ENCODE results near the gene B4GALNT2. TPM values are rescaled to one million over a fixed set of nuclear protein-coding genes. Genes with fewer than 3 reads are reported as not detected.
A peak's percentile ranks its signal among the peaks of the same experiment; 100 is the strongest.
"Not testable (repeated sequence)": the region's sequence is repeated elsewhere in the genome, so short reads cannot be mapped to it uniquely, and the experiment has no call there.

The B4GALNT2 gene, protein sequence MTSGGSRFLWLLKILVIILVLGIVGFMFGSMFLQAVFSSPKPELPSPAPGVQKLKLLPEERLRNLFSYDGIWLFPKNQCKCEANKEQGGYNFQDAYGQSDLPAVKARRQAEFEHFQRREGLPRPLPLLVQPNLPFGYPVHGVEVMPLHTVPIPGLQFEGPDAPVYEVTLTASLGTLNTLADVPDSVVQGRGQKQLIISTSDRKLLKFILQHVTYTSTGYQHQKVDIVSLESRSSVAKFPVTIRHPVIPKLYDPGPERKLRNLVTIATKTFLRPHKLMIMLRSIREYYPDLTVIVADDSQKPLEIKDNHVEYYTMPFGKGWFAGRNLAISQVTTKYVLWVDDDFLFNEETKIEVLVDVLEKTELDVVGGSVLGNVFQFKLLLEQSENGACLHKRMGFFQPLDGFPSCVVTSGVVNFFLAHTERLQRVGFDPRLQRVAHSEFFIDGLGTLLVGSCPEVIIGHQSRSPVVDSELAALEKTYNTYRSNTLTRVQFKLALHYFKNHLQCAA
- total RNA-seq (2021) = not detected in 2 replicates
- percentile 2 among the genes with signal in this experiment for Bru-seq, nascent RNA
- percentile 7 among the genes with signal in this experiment for BruChase-seq, experiment 1, labeled RNA remaining after a 2-hour chase
- percentile 7 among the genes with signal in this experiment for BruChase-seq, experiment 2, labeled RNA remaining after a 6-hour chase
- long read RNA-seq = 0 reads

- Histone ChIP-seq H3K4me1 (ENCODE audit: insufficient read depth, low read length, poor library complexity, severe bottlenecking) (no peaks in the 10 kb centered on the region), H3K36me3 (ENCODE audit: insufficient read depth, low read length, poor library complexity, severe bottlenecking) (no peaks in the 10 kb centered on the region), H3K27me3 (replicated peaks; ENCODE audit: insufficient read depth, low read depth, low read length, poor library complexity) (peaks cover 27% of the 10 kb centered on the region), H3K27ac (ENCODE audit: low read depth, low read length, poor library complexity, severe bottlenecking) (no peak within 1 kb of the TSS), H3K4me3 (ENCODE audit: low read depth, low read length, poor library complexity, severe bottlenecking) (peak within 1 kb of the TSS; percentile 45), H3K9me3 (ENCODE audit: low read depth, low read length, poor library complexity, severe bottlenecking) (peaks cover 7% of the 10 kb centered on the region)
- ChIA-PET POLR2A (ENCODE audit: low non-redundant PET) (no interaction called here), CTCF (no interaction called here)
- no TSS peak for BruUV-seq (replicated peaks)
- no peak for TF ChIP-seq EZH2 (IDR thresholded peaks at IDR 0.05; ENCODE audit: borderline replicate concordance, low read depth, low read length, poor library complexity, severe bottlenecking)
- TF ChIP-seq, protein P1, sequence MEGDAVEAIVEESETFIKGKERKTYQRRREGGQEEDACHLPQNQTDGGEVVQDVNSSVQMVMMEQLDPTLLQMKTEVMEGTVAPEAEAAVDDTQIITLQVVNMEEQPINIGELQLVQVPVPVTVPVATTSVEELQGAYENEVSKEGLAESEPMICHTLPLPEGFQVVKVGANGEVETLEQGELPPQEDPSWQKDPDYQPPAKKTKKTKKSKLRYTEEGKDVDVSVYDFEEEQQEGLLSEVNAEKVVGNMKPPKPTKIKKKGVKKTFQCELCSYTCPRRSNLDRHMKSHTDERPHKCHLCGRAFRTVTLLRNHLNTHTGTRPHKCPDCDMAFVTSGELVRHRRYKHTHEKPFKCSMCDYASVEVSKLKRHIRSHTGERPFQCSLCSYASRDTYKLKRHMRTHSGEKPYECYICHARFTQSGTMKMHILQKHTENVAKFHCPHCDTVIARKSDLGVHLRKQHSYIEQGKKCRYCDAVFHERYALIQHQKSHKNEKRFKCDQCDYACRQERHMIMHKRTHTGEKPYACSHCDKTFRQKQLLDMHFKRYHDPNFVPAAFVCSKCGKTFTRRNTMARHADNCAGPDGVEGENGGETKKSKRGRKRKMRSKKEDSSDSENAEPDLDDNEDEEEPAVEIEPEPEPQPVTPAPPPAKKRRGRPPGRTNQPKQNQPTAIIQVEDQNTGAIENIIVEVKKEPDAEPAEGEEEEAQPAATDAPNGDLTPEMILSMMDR (conservative IDR thresholded peaks at IDR 0.05; ENCODE audit: low read depth, low read length) = no peak
- DNase-seq (ENCODE audit: low spot score) = no peak
- intact Hi-C loops (cut with micrococcal nuclease; ENCODE audit: unreplicated experiment) = no loop called here
These were observed at the start of gene B4GALNT2 for GRCh38 chr17:49132699-49133364. B4GALNT2 (plus strand) TSS chr17:49132769; CDS start chr17:49132793, 24 bp downstream.

DNA sequence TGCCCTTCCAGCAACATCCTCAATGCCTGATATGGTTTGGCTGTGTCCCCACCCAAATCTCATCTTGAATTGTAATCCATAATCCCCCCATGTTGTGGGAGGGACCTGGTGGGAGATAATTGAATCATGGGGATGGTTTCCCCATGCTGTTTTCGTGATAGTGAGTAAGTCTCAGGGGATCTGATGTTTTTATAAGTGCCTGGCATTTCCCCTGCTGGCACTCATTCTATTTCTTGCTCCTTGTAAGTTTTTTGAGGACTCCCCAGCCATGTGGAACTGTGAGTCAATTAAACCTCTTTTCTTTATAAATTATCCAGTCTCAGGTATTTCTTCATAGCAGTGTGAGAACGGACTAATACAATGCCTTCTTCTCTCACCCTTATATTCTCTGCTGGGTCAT, 47.5 kb upstream of the B4GALNT2 start:
- BruUV-seq (replicated peaks); intact Hi-C loops (cut with micrococcal nuclease; ENCODE audit: unreplicated experiment); CTCF ChIA-PET; H3K4me1 ChIP-seq (ENCODE audit: insufficient read depth, low read length, poor library complexity, severe bottlenecking); POLR2A ChIA-PET (ENCODE audit: low non-redundant PET); H3K4me3 ChIP-seq (ENCODE audit: low read depth, low read length, poor library complexity, severe bottlenecking); H3K27me3 ChIP-seq (replicated peaks; ENCODE audit: insufficient read depth, low read depth, low read length, poor library complexity); H3K27ac ChIP-seq (ENCODE audit: low read depth, low read length, poor library complexity, severe bottlenecking); H3K9me3 ChIP-seq (ENCODE audit: low read depth, low read length, poor library complexity, severe bottlenecking); H3K36me3 ChIP-seq (ENCODE audit: insufficient read depth, low read length, poor library complexity, severe bottlenecking): not testable (repeated sequence)
- peak; percentile 41 for DNase-seq (ENCODE audit: low spot score)

DNA sequence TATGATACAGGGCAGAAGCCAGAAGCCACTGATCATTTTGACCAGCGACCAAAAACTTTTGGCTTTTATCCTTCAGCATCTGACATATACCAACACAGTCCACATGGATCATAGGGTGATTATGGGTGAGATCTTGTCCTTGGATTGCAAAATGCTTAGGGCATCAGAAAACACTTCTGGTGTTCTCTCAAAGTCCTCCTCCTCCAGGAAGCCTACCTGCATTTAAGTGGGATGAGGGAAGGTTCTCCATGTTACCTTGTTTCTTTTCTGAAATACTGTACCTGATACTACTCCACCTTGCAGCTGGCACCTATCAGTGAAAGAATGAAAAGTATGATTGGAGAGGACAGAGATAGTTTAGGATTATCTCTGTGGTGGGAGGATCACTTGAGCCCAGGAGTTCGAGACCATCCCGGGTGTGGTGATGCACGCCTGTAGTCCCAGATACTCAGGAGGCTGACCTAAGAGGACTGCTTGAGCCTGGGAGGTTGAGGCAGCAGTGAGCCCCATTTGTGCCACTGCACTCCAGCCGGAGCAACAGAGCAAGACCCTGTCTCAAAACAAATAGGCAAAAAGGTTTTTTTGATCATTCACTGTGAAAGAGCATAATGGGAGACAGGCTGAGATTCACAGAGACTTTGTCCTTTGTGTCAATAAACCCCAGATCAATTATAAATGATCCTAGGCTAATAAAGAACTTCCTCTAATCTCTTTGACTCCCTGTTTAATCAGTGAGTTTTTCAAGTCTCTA, 46.8 kb upstream of the B4GALNT2 start:
- intact Hi-C loops (cut with micrococcal nuclease; ENCODE audit: unreplicated experiment) = no loop called here
- no peaks in the 10 kb centered on the region for H3K27me3 ChIP-seq (replicated peaks; ENCODE audit: insufficient read depth, low read depth, low read length, poor library complexity)
- H3K36me3 ChIP-seq (ENCODE audit: insufficient read depth, low read length, poor library complexity, severe bottlenecking) = no peaks in the 10 kb centered on the region
- no peak overlapping the region for H3K4me3 ChIP-seq (ENCODE audit: low read depth, low read length, poor library complexity, severe bottlenecking)
- POLR2A ChIA-PET (ENCODE audit: low non-redundant PET) = no interaction called here
- no peak for DNase-seq (ENCODE audit: low spot score)
- BruUV-seq (replicated peaks) = no TSS peak
- CTCF ChIA-PET = no interaction called here
- H3K27ac ChIP-seq (ENCODE audit: low read depth, low read length, poor library complexity, severe bottlenecking) = no peak overlapping the region
- H3K4me1 ChIP-seq (ENCODE audit: insufficient read depth, low read length, poor library complexity, severe bottlenecking) = no peaks in the 10 kb centered on the region
- no peaks in the 10 kb centered on the region for H3K9me3 ChIP-seq (ENCODE audit: low read depth, low read length, poor library complexity, severe bottlenecking)
- TF ChIP-seq, protein P1 (conservative IDR thresholded peaks at IDR 0.05; ENCODE audit: low read depth, low read length) = no peak
- no peak for TF ChIP-seq EZH2 (IDR thresholded peaks at IDR 0.05; ENCODE audit: borderline replicate concordance, low read depth, low read length, poor library complexity, severe bottlenecking)
